Measurements from ENCODE around the gene HDAC7. TPM values are rescaled to one million over a fixed set of nuclear protein-coding genes. Genes with fewer than 3 reads are reported as not detected.

The HDAC7 gene
- 10 to 100 TPM in 1 of 6 donors, 1 to 10 TPM in 5; 4.5 to 17.1 (median 7.0) TPM for polyA plus RNA-seq (ENCODE audit: low read depth in 6 of 6)

DNA sequence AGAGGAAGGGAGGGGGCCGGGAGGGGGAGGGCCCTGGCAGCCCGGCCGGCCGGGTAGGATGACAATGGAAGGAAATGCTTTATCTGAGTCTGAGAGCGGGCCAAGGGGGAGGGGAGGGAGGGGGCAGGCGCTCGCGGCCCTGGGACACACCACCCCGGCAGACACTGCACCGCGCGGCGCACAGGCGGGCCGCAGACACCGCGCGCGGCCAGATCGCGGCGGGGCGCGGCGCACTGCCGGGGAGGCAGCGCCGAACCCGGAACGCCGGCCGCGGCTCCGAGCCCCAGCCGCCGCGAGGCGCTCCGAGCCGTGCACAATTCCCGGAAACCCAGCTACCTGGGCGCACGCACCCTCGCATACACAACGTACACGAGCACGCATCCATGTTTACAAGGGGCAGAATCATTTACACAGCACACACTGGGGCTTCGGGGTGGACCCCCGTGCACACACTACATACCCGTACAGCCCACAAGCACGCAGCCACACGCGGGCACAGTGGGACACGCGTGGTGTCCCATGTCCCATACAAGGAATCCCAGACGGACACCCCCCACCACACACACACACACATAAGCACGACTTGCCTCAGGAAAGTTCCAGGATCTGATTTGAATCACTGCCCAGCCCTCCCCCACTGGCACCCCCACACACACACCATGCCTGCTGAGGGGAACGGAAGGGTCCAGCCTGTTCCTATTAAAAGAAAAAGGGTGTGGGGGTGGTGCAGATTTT, at the start of gene HDAC7:
TSS of gene HDAC7 (minus strand) at position 8 of the 735 bp plus-strand sequence. CDS start 118 bp downstream, outside the sequence.
- H3K36me3 Mint-ChIP-seq, result no peaks in the 10 kb centered on the region
- H3K4me1 Mint-ChIP-seq, result peaks cover 60 to 66% (median 65%) of the 10 kb centered on the region in 3 donors
- peak within 1 kb of the TSS; percentile 86 to 97 (median 93) for H3K4me3 Mint-ChIP-seq
- peak; percentile 59 for DNase-seq
- ATAC-seq (ENCODE audit: low read depth in 2 of 2), result peak; percentile 79
- H3K9me3 Mint-ChIP-seq, result no peaks in the 10 kb centered on the region
- peaks cover 0 to 2% (median 0%) of the 10 kb centered on the region in 3 donors for H3K27me3 Mint-ChIP-seq
- peak within 1 kb of the TSS; percentile 85 to 99 (median 92) for H3K27ac Mint-ChIP-seq

DNA sequence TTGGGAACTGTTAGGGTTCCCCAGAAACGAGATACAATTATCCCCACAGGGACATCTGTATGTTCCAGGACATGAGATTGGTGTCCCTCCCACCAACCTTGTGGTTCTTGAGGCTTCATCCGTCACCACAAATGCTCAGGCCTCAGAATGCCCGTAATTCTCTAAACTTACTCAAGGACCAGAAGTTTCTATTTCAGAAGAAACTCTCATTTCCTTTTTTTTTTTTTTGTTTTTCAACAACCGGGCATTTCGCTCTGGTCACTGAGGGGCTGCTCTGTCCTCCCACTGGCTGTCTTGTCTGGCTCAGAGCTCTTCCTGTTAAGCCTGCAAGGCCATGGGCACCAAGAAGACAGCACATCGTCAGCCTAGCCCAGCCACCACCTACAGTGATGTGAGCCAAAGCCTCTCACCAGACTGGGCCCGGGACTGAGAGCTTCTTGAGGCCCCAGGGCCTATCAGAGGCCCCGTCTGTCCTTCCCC, 48.9 kb upstream of the HDAC7 start:
- H3K4me3 Mint-ChIP-seq, result peak overlapping the region in 6 of 8 donors; percentile 6 to 71 (median 36)
- H3K4me1 Mint-ChIP-seq, result peaks cover 35 to 43% (median 40%) of the 10 kb centered on the region in 3 donors
- H3K9me3 Mint-ChIP-seq, result no peaks in the 10 kb centered on the region
- H3K36me3 Mint-ChIP-seq, result no peaks in the 10 kb centered on the region
- H3K27ac Mint-ChIP-seq, result peak overlapping the region in 5 of 6 donors; percentile 11 to 92 (median 76)
- ATAC-seq (ENCODE audit: low read depth in 2 of 2), result peak; percentile 48 to 63
- no peak for DNase-seq
- no peaks in the 10 kb centered on the region for H3K27me3 Mint-ChIP-seq

GRCh38 chr12:47868041-47868440, 48.3 kb upstream of the HDAC7 start:
- DNase-seq, result no peak
- H3K9me3 Mint-ChIP-seq, result no peaks in the 10 kb centered on the region
- no peak overlapping the region for H3K27ac Mint-ChIP-seq
- ATAC-seq (ENCODE audit: low read depth in 2 of 2), result no peak
- H3K4me3 Mint-ChIP-seq, result peak overlapping the region in 3 of 8 donors; percentile 9 to 71 (median 68)
- peaks cover 34 to 43% (median 40%) of the 10 kb centered on the region in 3 donors for H3K4me1 Mint-ChIP-seq
- no peaks in the 10 kb centered on the region for H3K27me3 Mint-ChIP-seq
- no peaks in the 10 kb centered on the region for H3K36me3 Mint-ChIP-seq

DNA sequence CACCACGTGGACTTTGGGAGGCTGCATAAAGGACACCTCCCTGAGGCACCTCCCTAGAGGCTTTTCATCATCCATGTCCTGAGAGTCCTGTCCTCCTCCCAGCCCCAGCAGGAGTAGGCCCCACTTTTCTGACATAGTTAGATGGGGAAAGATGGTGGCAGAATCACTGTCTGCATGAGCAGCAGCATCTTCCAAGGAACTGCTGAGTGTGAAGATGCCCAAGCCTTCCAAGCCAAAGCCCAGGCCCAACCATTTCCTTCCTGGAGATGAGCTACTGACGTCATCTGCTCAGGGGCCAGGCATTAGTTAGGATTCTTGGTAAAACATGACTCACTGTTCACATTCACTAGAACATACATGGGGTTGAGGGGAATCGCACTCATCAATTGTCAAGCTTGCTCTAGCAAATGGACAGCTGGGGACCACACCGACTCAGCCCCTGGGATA, 47.8 kb upstream of the HDAC7 start:
- Mint-ChIP-seq H3K4me3 (peak overlapping the region in 1 of 8 donors; percentile 47), H3K36me3 (no peaks in the 10 kb centered on the region), H3K27me3 (no peaks in the 10 kb centered on the region), H3K27ac (peak overlapping the region in 1 of 6 donors; percentile 21), H3K4me1 (peaks cover 33 to 43% (median 40%) of the 10 kb centered on the region in 3 donors), H3K9me3 (no peaks in the 10 kb centered on the region)
- no peak for ATAC-seq (ENCODE audit: low read depth in 2 of 2)
- DNase-seq, result no peak

DNA sequence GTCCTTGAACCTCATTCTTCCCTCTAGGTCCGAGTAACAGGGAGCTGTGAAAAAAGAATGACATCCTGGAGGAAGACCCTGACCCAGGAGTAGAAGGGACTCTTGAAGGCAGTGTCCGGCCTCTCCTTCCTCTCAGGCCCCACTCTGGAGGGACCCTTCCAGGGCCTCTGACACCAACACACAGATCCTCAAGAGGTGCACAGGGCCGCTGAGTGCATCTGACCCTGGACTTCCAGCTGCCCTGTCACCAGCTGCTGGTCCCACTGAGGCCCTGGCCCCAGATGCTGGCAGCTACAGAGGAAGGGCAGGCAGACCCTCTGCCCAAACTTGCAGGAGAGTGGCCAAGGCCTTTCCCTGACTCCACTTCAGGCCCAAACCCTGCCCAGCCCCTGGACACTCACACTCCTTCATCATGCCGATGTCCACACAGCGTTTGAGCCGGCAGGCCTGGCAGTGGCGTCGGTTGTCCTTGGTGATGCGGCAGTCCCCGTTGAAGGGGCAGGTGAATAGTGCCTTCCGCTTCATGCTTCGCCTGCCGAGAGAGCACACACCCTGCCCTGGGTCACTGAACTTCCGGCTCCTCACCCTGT, 45.0 kb upstream of the HDAC7 start:
- Mint-ChIP-seq H3K36me3 (no peaks in the 10 kb centered on the region), H3K4me1 (peaks cover 18 to 23% (median 21%) of the 10 kb centered on the region in 3 donors), H3K4me3 (no peak overlapping the region), H3K27me3 (no peaks in the 10 kb centered on the region), H3K9me3 (no peaks in the 10 kb centered on the region), H3K27ac (peak overlapping the region in 2 of 6 donors; percentile 76 to 79)
- ATAC-seq (ENCODE audit: low read depth in 2 of 2) (no peak), DNase-seq (no peak)

- DNase-seq (no peak), ATAC-seq (ENCODE audit: low read depth in 2 of 2) (no peak)
- Mint-ChIP-seq H3K27me3 (peaks cover 0 to 3% (median 0%) of the 10 kb centered on the region in 3 donors), H3K36me3 (no peaks in the 10 kb centered on the region), H3K4me3 (no peak overlapping the region), H3K4me1 (peaks cover 12 to 17% (median 16%) of the 10 kb centered on the region in 3 donors), H3K9me3 (no peaks in the 10 kb centered on the region), H3K27ac (no peak overlapping the region)
Measured at GRCh38 chr12:47863985-47864384, 44.3 kb upstream of the HDAC7 start.

DNA sequence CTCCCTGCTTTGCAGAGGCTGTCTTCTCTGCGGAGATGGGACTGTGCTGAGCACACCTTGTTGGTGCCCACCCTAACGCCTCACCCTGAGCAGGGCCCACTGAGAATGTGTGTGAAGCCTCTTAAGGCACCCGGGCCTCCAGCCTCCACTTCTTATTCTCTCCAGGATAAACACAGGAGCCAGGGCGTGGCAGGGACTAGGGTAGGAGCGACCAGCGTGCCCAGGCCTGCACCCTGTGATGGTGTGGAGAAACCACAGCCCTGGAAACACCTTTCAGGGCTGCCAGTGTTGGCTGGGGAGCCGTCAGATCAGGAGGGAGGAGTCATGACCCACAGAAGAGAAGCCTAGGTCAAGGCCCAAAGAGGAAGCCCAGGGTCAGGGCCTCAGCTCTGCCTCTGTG, 43.8 kb upstream of the HDAC7 start:
- H3K4me3 Mint-ChIP-seq, result no peak overlapping the region
- H3K9me3 Mint-ChIP-seq, result no peaks in the 10 kb centered on the region
- DNase-seq, result no peak
- no peak overlapping the region for H3K27ac Mint-ChIP-seq
- ATAC-seq (ENCODE audit: low read depth in 2 of 2), result no peak
- H3K4me1 Mint-ChIP-seq, result peaks cover 7 to 12% (median 10%) of the 10 kb centered on the region in 3 donors
- no peaks in the 10 kb centered on the region for H3K36me3 Mint-ChIP-seq
- peaks cover 0 to 3% (median 0%) of the 10 kb centered on the region in 3 donors for H3K27me3 Mint-ChIP-seq

- ATAC-seq (ENCODE audit: low read depth in 2 of 2) (no peak), DNase-seq (no peak)
- no peaks in the 10 kb centered on the region for H3K36me3 Mint-ChIP-seq
- peaks cover 0 to 3% (median 0%) of the 10 kb centered on the region in 3 donors for H3K27me3 Mint-ChIP-seq
- H3K4me3 Mint-ChIP-seq, result no peak overlapping the region
- no peak overlapping the region for H3K27ac Mint-ChIP-seq
- no peaks in the 10 kb centered on the region for H3K9me3 Mint-ChIP-seq
- H3K4me1 Mint-ChIP-seq, result peaks cover 4 to 6% (median 4%) of the 10 kb centered on the region in 3 donors
Measured at GRCh38 chr12:47862881-47863280, 43.2 kb upstream of the HDAC7 start.

- ATAC-seq (ENCODE audit: low read depth in 2 of 2) (no peak), DNase-seq (no peak)
- H3K27ac Mint-ChIP-seq, result no peak overlapping the region
- peaks cover 0 to under 1% (median 0%) of the 10 kb centered on the region in 3 donors for H3K4me1 Mint-ChIP-seq
- peaks cover 0 to 3% (median 0%) of the 10 kb centered on the region in 3 donors for H3K27me3 Mint-ChIP-seq
- no peaks in the 10 kb centered on the region for H3K9me3 Mint-ChIP-seq
- no peak overlapping the region for H3K4me3 Mint-ChIP-seq
- no peaks in the 10 kb centered on the region for H3K36me3 Mint-ChIP-seq
Measured at GRCh38 chr12:47862167-47862750, 42.6 kb upstream of the HDAC7 start.

GRCh38 chr12:47860873-47861272, 41.2 kb upstream of the HDAC7 start:
- H3K27ac Mint-ChIP-seq, result no peak overlapping the region
- peaks cover 0 to 3% (median 0%) of the 10 kb centered on the region in 3 donors for H3K27me3 Mint-ChIP-seq
- no peak overlapping the region for H3K4me3 Mint-ChIP-seq
- ATAC-seq (ENCODE audit: low read depth in 2 of 2) (no peak), DNase-seq (no peak)
- no peaks in the 10 kb centered on the region for H3K4me1 Mint-ChIP-seq
- no peaks in the 10 kb centered on the region for H3K36me3 Mint-ChIP-seq
- H3K9me3 Mint-ChIP-seq, result no peaks in the 10 kb centered on the region

- H3K4me1 Mint-ChIP-seq, result no peaks in the 10 kb centered on the region
- peaks cover 0 to 3% (median 0%) of the 10 kb centered on the region in 3 donors for H3K27me3 Mint-ChIP-seq
- H3K27ac Mint-ChIP-seq, result no peak overlapping the region
- no peak for ATAC-seq (ENCODE audit: low read depth in 2 of 2)
- no peaks in the 10 kb centered on the region for H3K36me3 Mint-ChIP-seq
- no peaks in the 10 kb centered on the region for H3K9me3 Mint-ChIP-seq
- H3K4me3 Mint-ChIP-seq, result no peak overlapping the region
- DNase-seq, result no peak
Measured at GRCh38 chr12:47860279-47860841, 40.7 kb upstream of the HDAC7 start.

GRCh38 chr12:47858511-47859266, 39.0 kb upstream of the HDAC7 start:
- no peaks in the 10 kb centered on the region for H3K36me3 Mint-ChIP-seq
- peaks cover 0 to 3% (median 0%) of the 10 kb centered on the region in 3 donors for H3K27me3 Mint-ChIP-seq
- H3K9me3 Mint-ChIP-seq, result no peaks in the 10 kb centered on the region
- no peaks in the 10 kb centered on the region for H3K4me1 Mint-ChIP-seq
- no peak for ATAC-seq (ENCODE audit: low read depth in 2 of 2)
- no peak overlapping the region for H3K27ac Mint-ChIP-seq
- no peak overlapping the region for H3K4me3 Mint-ChIP-seq
- no peak for DNase-seq

Measured in naive B cell (primary cell).